K562 (cell line): ENCODE measurements around the gene PLXNB1. TPM values are rescaled to one million over a fixed set of nuclear protein-coding genes. Genes with fewer than 3 reads are reported as not detected.

ENCODE experiments used
- ARHGAP35 ChIP-seq: fragments of 450-650 bp; IDR thresholded peaks from 2 replicates; pipeline ENCODE4 v1.6.1; 2018; ENCODE audit not compliant: partially characterized antibody
- ATF7 ChIP-seq: fragments of 450-650 bp; IDR thresholded peaks from 2 replicates; pipeline ENCODE4 v1.7.1; 2014; ENCODE audit warnings: mild to moderate bottlenecking, moderate library complexity
- CBX2 ChIP-seq: fragments of 200-600 bp; sonication (generic); IDR thresholded peaks from one replicate; pipeline ENCODE4 v1.6.1; 2012; ENCODE audit warnings: mild to moderate bottlenecking, low read length, inconsistent platforms; ENCODE audit not compliant: insufficient read depth, poor library complexity, severe bottlenecking
- CBX5 ChIP-seq: IDR thresholded peaks from 2 replicates; pipeline ENCODE4 v1.6.1; 2014; ENCODE audit warnings: low read depth, borderline replicate concordance
- GABPB2 ChIP-seq: fragments of 250-450 bp; sonication (Bioruptor Pico); conservative IDR thresholded peaks from 2 replicates; pipeline ENCODE4 v1.5.1; 2021; ENCODE audit warnings: mild to moderate bottlenecking
- GTF2A2 ChIP-seq: IDR thresholded peaks from 2 replicates; pipeline ENCODE4 v1.6.1; 2016; ENCODE audit warnings: mild to moderate bottlenecking, missing genetic modification characterization, missing compliant biosample characterization
- MED1 ChIP-seq: sonication (generic); formaldehyde crosslinking; IDR thresholded peaks from 2 replicates; pipeline ENCODE4 v1.8.1; 2023; ENCODE audit warnings: missing genetic modification reagents, borderline replicate concordance
- MXI1 ChIP-seq: IDR thresholded peaks from 2 replicates; pipeline ENCODE4 v1.6.1; 2011; ENCODE audit warnings: low read depth, mild to moderate bottlenecking, improper control_type of control experiment, low read length
- NBN ChIP-seq: fragments of 450-650 bp; IDR thresholded peaks from 2 replicates; pipeline ENCODE4 v1.6.1; 2016; ENCODE audit warnings: low read depth, mild to moderate bottlenecking
- NCOR1 ChIP-seq: fragments of 450-650 bp; IDR thresholded peaks from 2 replicates; pipeline ENCODE4 v1.6.1; 2016; ENCODE audit warnings: mild to moderate bottlenecking, moderate library complexity
- POLR2AphosphoS5 ChIP-seq: IDR thresholded peaks from 2 replicates; pipeline ENCODE4 v1.6.1; 2011; ENCODE audit warnings: mild to moderate bottlenecking, low read depth, low read length, moderate library complexity; ENCODE audit not compliant: control insufficient read depth, insufficient read depth
- RBBP5 ChIP-seq: fragments of 200-600 bp; sonication (generic); IDR thresholded peaks from 2 replicates; pipeline ENCODE4 v1.6.1; 2012; ENCODE audit warnings: borderline replicate concordance, mild to moderate bottlenecking, low read length, control low read depth, inconsistent platforms; ENCODE audit not compliant: insufficient read depth, poor library complexity, severe bottlenecking
- TOE1 ChIP-seq, 2 experiments: fragments of 450-650 bp in 1 of 2; sonication (generic) in 1 of 2; formaldehyde crosslinking in 1 of 2; IDR thresholded peaks; 2 replicates each; pipeline versions ENCODE4 v1.7.1 to v1.8.0; 2016 to 2022; ENCODE audit warnings: borderline replicate concordance in 2 of 2, mild to moderate bottlenecking in 2 of 2, antibody characterized with exemption in 1 of 2, inconsistent platforms in 1 of 2, low read depth in 1 of 2, missing genetic modification reagents in 1 of 2, moderate library complexity in 1 of 2
- ZBTB7A ChIP-seq: IDR thresholded peaks from 2 replicates; pipeline ENCODE4 v1.6.1; 2011; ENCODE audit warnings: low read depth, mild to moderate bottlenecking, low read length, moderate library complexity, borderline replicate concordance; ENCODE audit not compliant: control insufficient read depth
- ZNF77 ChIP-seq: fragments of 250-450 bp; sonication (Bioruptor Pico); IDR thresholded peaks from 2 replicates; pipeline ENCODE4 v1.5.0; 2020
- polyA plus RNA-seq, 8 experiments: library from polyadenylated mRNA; depleted of rRNA in 4 of 8; stranded (reverse) in 5 of 8; unstranded in 3 of 8; fragments of >200 nt; fragmentation: Nextera tagmentation in 2 of 8; fragmentation: Illumina TruSeq in 1 of 8; extraction: Ambion mirVana in 2 of 8; extraction: Trizol in 1 of 8; gene quantifications; 2 replicates each; pipeline versions ENCODE4 v1.2.1 to v1.2.3, GENCODE V29; 2011 to 2014; ENCODE audit warnings: inconsistent platforms in 1 of 8, missing spikeins in 1 of 8
- total RNA-seq, 7 experiments: library from RNA; depleted of rRNA in 6 of 7; stranded (reverse); fragments of >200 nt in 6 of 7; fragmentation: Illumina TruSeq in 2 of 7; extraction: Trizol in 2 of 7; gene quantifications; 2 replicates each; pipeline versions ENCODE4 v1.2.1 to v1.2.3, GENCODE V29; 2011 to 2021; ENCODE audit warnings: low replicate concordance in 1 of 7
- TF ChIP-seq, protein P1 (sequence below), 2 experiments: fragments of 450-650 bp in 1 of 2; IDR thresholded peaks; 2 replicates each; pipeline ENCODE4 v1.6.1; 2011 to 2017; ENCODE audit warnings: low read depth in 2 of 2, antibody characterized with exemption in 1 of 2, borderline replicate concordance in 1 of 2, low read length in 1 of 2, mild to moderate bottlenecking in 1 of 2, mixed read lengths in 1 of 2; ENCODE audit not compliant: control insufficient read depth in 1 of 2
- TF ChIP-seq, protein P2 (sequence below), 2 experiments: fragments of 450-650 bp; IDR thresholded peaks; 2 replicates each; pipeline ENCODE4 v1.6.1; 2016
- TF ChIP-seq, protein P3 (sequence below): fragments of 450-650 bp; IDR thresholded peaks from 2 replicates; pipeline ENCODE4 v1.6.1; 2016; ENCODE audit warnings: antibody characterized with exemption
- TF ChIP-seq, protein P4 (sequence below), 2 experiments: fragments of 450-650 bp; conservative IDR thresholded peaks; 2 replicates each; pipeline ENCODE4 v1.6.1; 2017; ENCODE audit warnings: mild to moderate bottlenecking in 2 of 2, moderate library complexity in 2 of 2

The PLXNB1 gene
- total and polyA plus RNA-seq, 9 of the 15 experiments (the other 6 are each of a cell fraction or from before 2014, with no cell fraction given) = 0.17 to 17.4 (median 6.0) TPM

DNA sequence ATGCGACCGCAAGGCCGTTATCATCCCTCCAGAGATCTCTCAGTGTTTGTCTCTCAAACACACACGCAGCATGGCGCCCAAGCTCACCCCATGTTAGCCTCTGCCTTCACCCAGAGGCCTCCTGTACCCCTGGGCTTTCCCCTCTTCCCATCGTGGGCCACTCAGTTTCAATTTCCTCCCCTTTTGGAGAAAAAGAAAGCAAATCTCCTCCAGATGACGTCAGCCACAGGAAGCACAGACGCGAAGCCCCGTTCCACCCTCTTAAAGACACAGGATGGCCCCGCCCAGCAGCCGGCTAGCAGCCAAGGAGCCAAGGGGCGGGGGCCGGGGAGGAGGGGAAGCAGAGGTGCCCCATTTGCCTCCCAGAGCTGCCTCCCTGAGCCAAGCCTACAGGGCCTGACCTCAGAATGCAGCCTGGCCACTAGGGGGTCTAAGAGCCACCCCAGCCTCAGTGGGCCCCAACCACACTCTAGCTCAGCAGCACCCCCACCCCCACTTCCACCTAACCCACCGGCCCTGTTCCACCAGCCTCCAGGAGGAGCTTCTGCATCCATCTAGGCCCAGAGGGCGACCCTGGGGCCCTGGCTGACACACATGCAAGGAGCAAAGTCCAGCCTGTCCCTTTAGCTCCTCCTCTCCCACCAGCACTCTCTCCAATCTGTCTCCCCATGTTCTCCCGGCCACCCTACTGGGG, 43.2 kb upstream of the PLXNB1 start (continued):
- TF ChIP-seq, protein P1, sequence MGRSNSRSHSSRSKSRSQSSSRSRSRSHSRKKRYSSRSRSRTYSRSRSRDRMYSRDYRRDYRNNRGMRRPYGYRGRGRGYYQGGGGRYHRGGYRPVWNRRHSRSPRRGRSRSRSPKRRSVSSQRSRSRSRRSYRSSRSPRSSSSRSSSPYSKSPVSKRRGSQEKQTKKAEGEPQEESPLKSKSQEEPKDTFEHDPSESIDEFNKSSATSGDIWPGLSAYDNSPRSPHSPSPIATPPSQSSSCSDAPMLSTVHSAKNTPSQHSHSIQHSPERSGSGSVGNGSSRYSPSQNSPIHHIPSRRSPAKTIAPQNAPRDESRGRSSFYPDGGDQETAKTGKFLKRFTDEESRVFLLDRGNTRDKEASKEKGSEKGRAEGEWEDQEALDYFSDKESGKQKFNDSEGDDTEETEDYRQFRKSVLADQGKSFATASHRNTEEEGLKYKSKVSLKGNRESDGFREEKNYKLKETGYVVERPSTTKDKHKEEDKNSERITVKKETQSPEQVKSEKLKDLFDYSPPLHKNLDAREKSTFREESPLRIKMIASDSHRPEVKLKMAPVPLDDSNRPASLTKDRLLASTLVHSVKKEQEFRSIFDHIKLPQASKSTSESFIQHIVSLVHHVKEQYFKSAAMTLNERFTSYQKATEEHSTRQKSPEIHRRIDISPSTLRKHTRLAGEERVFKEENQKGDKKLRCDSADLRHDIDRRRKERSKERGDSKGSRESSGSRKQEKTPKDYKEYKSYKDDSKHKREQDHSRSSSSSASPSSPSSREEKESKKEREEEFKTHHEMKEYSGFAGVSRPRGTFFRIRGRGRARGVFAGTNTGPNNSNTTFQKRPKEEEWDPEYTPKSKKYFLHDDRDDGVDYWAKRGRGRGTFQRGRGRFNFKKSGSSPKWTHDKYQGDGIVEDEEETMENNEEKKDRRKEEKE (IDR thresholded peaks at IDR 0.05; ENCODE audit: borderline replicate concordance in 1 of 2, control insufficient read depth in 1 of 2, low read depth in 2 of 2, low read length in 1 of 2) = no peak
- TF ChIP-seq, protein P2, sequence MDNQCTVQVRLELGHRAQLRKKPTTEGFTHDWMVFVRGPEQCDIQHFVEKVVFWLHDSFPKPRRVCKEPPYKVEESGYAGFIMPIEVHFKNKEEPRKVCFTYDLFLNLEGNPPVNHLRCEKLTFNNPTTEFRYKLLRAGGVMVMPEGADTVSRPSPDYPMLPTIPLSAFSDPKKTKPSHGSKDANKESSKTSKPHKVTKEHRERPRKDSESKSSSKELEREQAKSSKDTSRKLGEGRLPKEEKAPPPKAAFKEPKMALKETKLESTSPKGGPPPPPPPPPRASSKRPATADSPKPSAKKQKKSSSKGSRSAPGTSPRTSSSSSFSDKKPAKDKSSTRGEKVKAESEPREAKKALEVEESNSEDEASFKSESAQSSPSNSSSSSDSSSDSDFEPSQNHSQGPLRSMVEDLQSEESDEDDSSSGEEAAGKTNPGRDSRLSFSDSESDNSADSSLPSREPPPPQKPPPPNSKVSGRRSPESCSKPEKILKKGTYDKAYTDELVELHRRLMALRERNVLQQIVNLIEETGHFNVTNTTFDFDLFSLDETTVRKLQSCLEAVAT (IDR thresholded peaks at IDR 0.05) = peak; percentile 36 to 68; a peak in 1 of 4 replicates
- no peak for TF ChIP-seq TOE1 (IDR thresholded peaks at IDR 0.05; ENCODE audit: borderline replicate concordance)
- no peak for TF ChIP-seq TOE1 (CRISPR knock-in tag; IDR thresholded peaks at IDR 0.05; ENCODE audit: borderline replicate concordance, low read depth)
- TF ChIP-seq, protein P3, sequence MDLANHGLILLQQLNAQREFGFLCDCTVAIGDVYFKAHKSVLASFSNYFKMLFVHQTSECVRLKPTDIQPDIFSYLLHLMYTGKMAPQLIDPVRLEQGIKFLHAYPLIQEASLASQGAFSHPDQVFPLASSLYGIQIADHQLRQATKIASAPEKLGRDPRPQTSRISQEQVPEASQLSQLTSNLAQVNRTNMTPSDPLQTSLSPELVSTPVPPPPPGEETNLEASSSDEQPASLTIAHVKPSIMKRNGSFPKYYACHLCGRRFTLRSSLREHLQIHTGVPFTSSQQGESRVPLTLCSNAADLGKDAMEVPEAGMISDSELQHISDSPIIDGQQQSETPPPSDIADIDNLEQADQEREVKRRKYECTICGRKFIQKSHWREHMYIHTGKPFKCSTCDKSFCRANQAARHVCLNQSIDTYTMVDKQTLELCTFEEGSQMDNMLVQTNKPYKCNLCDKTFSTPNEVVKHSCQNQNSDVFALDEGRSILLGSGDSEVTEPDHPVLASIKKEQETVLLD = no peak; the same call in 1 of the 2 replicates
- TF ChIP-seq MED1 = no peak
- no peak for TF ChIP-seq RBBP5
- no peak for TF ChIP-seq CBX2
- TF ChIP-seq NBN = peak; percentile 68; the same call in 1 of the 2 replicates
- peak; percentile 43; the same call in 1 of the 2 replicates for TF ChIP-seq POLR2AphosphoS5
- 0 out of 2 replicates have a peak, but pooled peaks have one; percentile 23 for TF ChIP-seq NCOR1
- no peak for TF ChIP-seq CBX5
- TF ChIP-seq, protein P4, sequence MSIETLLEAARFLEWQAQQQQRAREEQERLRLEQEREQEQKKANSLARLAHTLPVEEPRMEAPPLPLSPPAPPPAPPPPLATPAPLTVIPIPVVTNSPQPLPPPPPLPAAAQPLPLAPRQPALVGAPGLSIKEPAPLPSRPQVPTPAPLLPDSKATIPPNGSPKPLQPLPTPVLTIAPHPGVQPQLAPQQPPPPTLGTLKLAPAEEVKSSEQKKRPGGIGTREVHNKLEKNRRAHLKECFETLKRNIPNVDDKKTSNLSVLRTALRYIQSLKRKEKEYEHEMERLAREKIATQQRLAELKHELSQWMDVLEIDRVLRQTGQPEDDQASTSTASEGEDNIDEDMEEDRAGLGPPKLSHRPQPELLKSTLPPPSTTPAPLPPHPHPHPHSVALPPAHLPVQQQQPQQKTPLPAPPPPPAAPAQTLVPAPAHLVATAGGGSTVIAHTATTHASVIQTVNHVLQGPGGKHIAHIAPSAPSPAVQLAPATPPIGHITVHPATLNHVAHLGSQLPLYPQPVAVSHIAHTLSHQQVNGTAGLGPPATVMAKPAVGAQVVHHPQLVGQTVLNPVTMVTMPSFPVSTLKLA (conservative IDR thresholded peaks at IDR 0.05) = peak; percentile 76 to 83
- peak; percentile 98 for TF ChIP-seq ATF7
- TF ChIP-seq ARHGAP35 = no peak
- no peak for TF ChIP-seq GABPB2
- TF ChIP-seq ZBTB7A = peak; percentile 70
- no peak for TF ChIP-seq ZNF77 (CRISPR knock-in tag)
- TF ChIP-seq GTF2A2 (tag) = no peak
- TF ChIP-seq MXI1 = no peak
